B cell (primary cell): Measurements from ENCODE around the gene CYP26B1. TPM values are rescaled to one million over a fixed set of nuclear protein-coding genes. Genes with fewer than 3 reads are reported as not detected.

ENCODE experiments used
- ATAC-seq: fragments of 200-7000 bp; cut with Tn5 transposase; one replicate; pipeline ENCODE4 v1.10.0; 2021; ENCODE audit warnings: low read depth, mild to moderate bottlenecking, moderate number of reproducible peaks, moderate library complexity
- CTCF ChIA-PET: fragments of 350-600 bp; sonication (Branson Sonifier 250); formaldehyde crosslinking; loops from one replicate; lab custom pipeline; 2021; ENCODE audit warnings: antibody characterized with exemption, inconsistent platforms; lab: Charles Lee
- POLR2A ChIA-PET: fragments of 350-600 bp; sonication (Branson Sonifier 250); formaldehyde crosslinking; loops from one replicate; lab custom pipeline; 2021; ENCODE audit warnings: antibody characterized with exemption; lab: Charles Lee
- DNase-seq: peaks from one replicate; pipeline ENCODE4 v3.0.0; 2013
- H2AFZ ChIP-seq: 2 replicates; pipeline ENCODE4 v1.6.1; 2012; ENCODE audit warnings: mild to moderate bottlenecking, low read depth, low read length; ENCODE audit not compliant: insufficient read depth, poor library complexity, severe bottlenecking
- H3K27ac ChIP-seq, 2 donors: 1 replicate in 1 of 2; 2 replicates in 1 of 2; pipeline ENCODE4 v1.5.1; 2012 to 2013; ENCODE audit warnings: low read length in 2 of 2, mild to moderate bottlenecking in 2 of 2, moderate library complexity in 1 of 2
- H3K27me3 ChIP-seq, 4 experiments: fragments of 200-600 bp in 1 of 4; sonication (generic) in 1 of 4; replicated peaks in 1 of 4; 1 replicate in 2 of 4; 2 replicates in 2 of 4; pipeline versions ENCODE4 v1.6.1 to v1.7.0; 2013 to 2016; ENCODE audit warnings: low read length in 3 of 4, mild to moderate bottlenecking in 2 of 4, mixed read lengths in 1 of 4, moderate library complexity in 1 of 4; ENCODE audit not compliant: insufficient read depth in 4 of 4, control insufficient read depth in 3 of 4; ENCODE audit errors: control extremely low read depth in 1 of 4
- H3K36me3 ChIP-seq, 2 experiments: replicated peaks in 1 of 2; 1 replicate in 1 of 2; 2 replicates in 1 of 2; pipeline versions ENCODE4 v1.6.1 to v1.7.1; 2013; ENCODE audit warnings: low read length in 1 of 2; ENCODE audit not compliant: insufficient read depth in 2 of 2, control insufficient read depth in 1 of 2; ENCODE audit errors: control extremely low read depth in 1 of 2, extremely low read depth in 1 of 2
- H3K4me1 ChIP-seq, 2 donors: fragments of 200-600 bp in 1 of 2; sonication (generic) in 1 of 2; 1 replicate in 1 of 2; 2 replicates in 1 of 2; pipeline versions ENCODE4 v1.5.1 to v1.6.1; 2013 to 2017; ENCODE audit warnings: low read length in 2 of 2; ENCODE audit not compliant: control insufficient read depth in 2 of 2, insufficient read depth in 2 of 2
- H3K4me2 ChIP-seq: replicated peaks from 2 replicates; pipeline ENCODE3; 2012; ENCODE audit warnings: mild to moderate bottlenecking, low read depth, low read length; ENCODE audit not compliant: poor library complexity, severe bottlenecking
- H3K4me3 ChIP-seq, 5 experiments: fragments of 200-600 bp in 1 of 5; sonication (generic) in 1 of 5; 1 replicate in 3 of 5; 2 replicates in 2 of 5; pipeline versions ENCODE4 v1.5.1 to v1.7.0; 2011 to 2016; ENCODE audit warnings: low read length in 4 of 5, mild to moderate bottlenecking in 4 of 5, low read depth in 2 of 5, control low read depth in 1 of 5, moderate library complexity in 1 of 5; ENCODE audit not compliant: insufficient read depth in 1 of 5; ENCODE audit errors: control extremely low read depth in 1 of 5, extremely low read depth in 1 of 5
- H3K79me2 ChIP-seq: fragments of 200-600 bp; sonication (generic); one replicate; pipeline ENCODE4 v1.6.0; 2016; ENCODE audit warnings: low read length; ENCODE audit not compliant: control insufficient read depth, insufficient read depth
- H3K9ac ChIP-seq: fragments of 200-600 bp; sonication (generic); 2 replicates; pipeline ENCODE4 v1.6.1; 2017; ENCODE audit warnings: mild to moderate bottlenecking, low read length, moderate library complexity
- H3K9me3 ChIP-seq, 3 donors: one replicate each; pipeline versions ENCODE4 v1.6.1 to v1.7.1; 2013; ENCODE audit warnings: low read length in 2 of 3; ENCODE audit not compliant: control insufficient read depth in 2 of 3, insufficient read depth in 1 of 3; ENCODE audit errors: control extremely low read depth in 1 of 3
- H4K20me1 ChIP-seq: 2 replicates; pipeline ENCODE4 v1.6.0; 2012; ENCODE audit warnings: mild to moderate bottlenecking, low read length; ENCODE audit not compliant: insufficient read depth, control insufficient read depth, poor library complexity, severe bottlenecking
- H3K27ac Mint-ChIP-seq: one replicate; pipeline ENCODE4 v1.8.0; 2021; ENCODE audit warnings: mixed read lengths
- H3K27me3 Mint-ChIP-seq: one replicate; pipeline ENCODE4 v1.8.0; 2021; ENCODE audit warnings: mixed read lengths
- H3K4me1 Mint-ChIP-seq: one replicate; pipeline ENCODE4 v1.8.0; 2021; ENCODE audit warnings: mixed read lengths
- H3K4me3 Mint-ChIP-seq: one replicate; pipeline ENCODE4 v1.8.0; 2021; ENCODE audit warnings: mixed read lengths
- H3K9me3 Mint-ChIP-seq: one replicate; pipeline ENCODE4 v1.8.0; 2022; ENCODE audit warnings: mixed read lengths; ENCODE audit not compliant: insufficient read depth
- EZH2 ChIP-seq: IDR thresholded peaks from 2 replicates; pipeline ENCODE4 v1.6.1; 2012; ENCODE audit warnings: borderline replicate concordance, low read depth, mild to moderate bottlenecking, moderate library complexity, low read length; ENCODE audit not compliant: insufficient read depth, poor library complexity, severe bottlenecking
- WGBS: methylation state at CpG from one replicate; pipeline ENCODE4 v1.1.5; 2013; ENCODE audit warnings: missing lambda C conversion rate; ENCODE audit not compliant: insufficient coverage; 5-methylcytosine and 5-hydroxymethylcytosine counted together
- intact Hi-C: fragments of 100-400 bp; cut with micrococcal nuclease; formaldehyde crosslinking; loops from one replicate; pipeline ENCODE4 v1.10.0; 2022
- polyA plus RNA-seq: library from polyadenylated mRNA; depleted of rRNA; stranded (reverse); fragments of >200 nt; gene quantifications from 2 replicates; pipeline ENCODE4 v1.2.3, GENCODE V29; 2012
- total RNA-seq, 2 donors: library from RNA; stranded (reverse); fragments of 120-200 nt in 1 of 2; gene quantifications; 1 replicate in 1 of 2; 2 replicates in 1 of 2; pipeline versions ENCODE4 v1.2.3 to v1.2.4, GENCODE V29; 2013 to 2022
- TF ChIP-seq, protein P1 (sequence below): fragments of 200-600 bp; IDR thresholded peaks from one replicate; pipeline ENCODE4 v1.8.0; 2022; ENCODE audit warnings: antibody characterized with exemption, mild to moderate bottlenecking

Gene CYP26B1
- total and polyA plus RNA-seq, 2 donors (not counting 1 experiment from before 2014, with no cell fraction given): not detected

DNA sequence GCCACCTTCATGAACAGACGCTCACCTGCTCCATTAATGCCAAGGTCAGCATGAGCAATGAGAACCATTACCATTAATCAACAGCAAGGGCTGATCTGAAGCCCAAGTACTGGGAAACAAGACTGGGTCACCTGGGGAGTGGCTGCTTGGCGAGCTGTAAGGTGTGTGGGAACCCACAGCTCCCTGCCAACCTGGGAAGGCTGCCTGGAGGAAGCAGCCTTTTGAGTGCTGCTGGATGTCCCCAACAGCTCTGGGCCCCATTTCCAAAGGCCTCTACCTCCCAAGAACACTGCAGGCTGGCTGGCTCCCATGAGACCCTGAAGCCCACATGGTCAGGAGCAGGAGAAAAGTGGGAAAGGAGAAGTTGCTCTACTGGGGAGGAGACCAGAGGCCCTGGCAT is 62.1 kb downstream of the CYP26B1 start:
- Histone ChIP-seq H3K4me3 (no peak overlapping the region), H3K27me3 (no peaks in the 10 kb centered on the region), H3K36me3 (no peaks in the 10 kb centered on the region), H3K9ac (no peak overlapping the region), H3K79me2 (no peaks in the 10 kb centered on the region), H4K20me1 (no peaks in the 10 kb centered on the region), H3K27ac (no peak overlapping the region), H2AFZ (no peak overlapping the region), H3K4me2 (no peak overlapping the region), H3K9me3 (peaks cover 0 to 15% (median 0%) of the 10 kb centered on the region in 3 donors), H3K4me1 (no peaks in the 10 kb centered on the region)
- POLR2A ChIA-PET: no interaction called here
- H3K27me3 Mint-ChIP-seq: no peaks in the 10 kb centered on the region
- TF ChIP-seq, protein P1, sequence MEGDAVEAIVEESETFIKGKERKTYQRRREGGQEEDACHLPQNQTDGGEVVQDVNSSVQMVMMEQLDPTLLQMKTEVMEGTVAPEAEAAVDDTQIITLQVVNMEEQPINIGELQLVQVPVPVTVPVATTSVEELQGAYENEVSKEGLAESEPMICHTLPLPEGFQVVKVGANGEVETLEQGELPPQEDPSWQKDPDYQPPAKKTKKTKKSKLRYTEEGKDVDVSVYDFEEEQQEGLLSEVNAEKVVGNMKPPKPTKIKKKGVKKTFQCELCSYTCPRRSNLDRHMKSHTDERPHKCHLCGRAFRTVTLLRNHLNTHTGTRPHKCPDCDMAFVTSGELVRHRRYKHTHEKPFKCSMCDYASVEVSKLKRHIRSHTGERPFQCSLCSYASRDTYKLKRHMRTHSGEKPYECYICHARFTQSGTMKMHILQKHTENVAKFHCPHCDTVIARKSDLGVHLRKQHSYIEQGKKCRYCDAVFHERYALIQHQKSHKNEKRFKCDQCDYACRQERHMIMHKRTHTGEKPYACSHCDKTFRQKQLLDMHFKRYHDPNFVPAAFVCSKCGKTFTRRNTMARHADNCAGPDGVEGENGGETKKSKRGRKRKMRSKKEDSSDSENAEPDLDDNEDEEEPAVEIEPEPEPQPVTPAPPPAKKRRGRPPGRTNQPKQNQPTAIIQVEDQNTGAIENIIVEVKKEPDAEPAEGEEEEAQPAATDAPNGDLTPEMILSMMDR: no peak
- no peak for TF ChIP-seq EZH2
- intact Hi-C loops: no loop called here
- no peak overlapping the region for H3K27ac Mint-ChIP-seq
- H3K4me3 Mint-ChIP-seq: no peak overlapping the region
- no peaks in the 10 kb centered on the region for H3K4me1 Mint-ChIP-seq
- peaks cover 2% of the 10 kb centered on the region for H3K9me3 Mint-ChIP-seq
- ATAC-seq (no peak), DNase-seq (no peak)
- WGBS: 75% methylated on average over 1 of the region's 2 CpGs
- CTCF ChIA-PET: no interaction called here

DNA sequence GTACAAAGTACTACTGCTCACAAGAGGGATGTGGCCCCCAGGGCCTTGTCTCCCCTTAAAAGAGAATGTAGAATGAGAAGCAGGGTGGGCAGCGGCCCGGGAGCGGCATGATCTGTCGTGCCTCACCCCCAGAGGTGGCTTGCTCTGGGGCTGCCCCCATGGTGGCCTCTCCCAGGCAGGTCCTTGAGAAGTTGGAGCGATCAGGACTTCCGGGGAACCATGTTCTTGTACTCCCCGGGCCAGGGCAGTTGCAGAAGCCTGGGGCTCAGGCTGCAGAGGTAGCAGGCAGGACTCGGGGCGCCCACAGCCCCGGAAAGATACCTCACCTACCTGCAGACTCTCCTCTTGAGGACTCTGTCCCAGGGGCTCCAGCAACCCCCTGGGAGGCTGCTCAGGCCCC is 62.6 kb downstream of the CYP26B1 start:
- no peak for DNase-seq
- H3K27me3 Mint-ChIP-seq: no peaks in the 10 kb centered on the region
- 95% methylated on average over 10 of the region's 10 CpGs for WGBS
- Histone ChIP-seq H3K9ac (no peak overlapping the region), H3K4me2 (no peak overlapping the region), H3K4me3 (no peak overlapping the region), H4K20me1 (no peaks in the 10 kb centered on the region), H3K36me3 (no peaks in the 10 kb centered on the region), H3K79me2 (no peaks in the 10 kb centered on the region), H3K27me3 (no peaks in the 10 kb centered on the region), H3K4me1 (no peaks in the 10 kb centered on the region), H2AFZ (no peak overlapping the region), H3K9me3 (peaks cover 0 to 14% (median 0%) of the 10 kb centered on the region in 3 donors), H3K27ac (no peak overlapping the region)
- ChIA-PET POLR2A (no interaction called here), CTCF (no interaction called here)
- no peak overlapping the region for H3K27ac Mint-ChIP-seq
- H3K9me3 Mint-ChIP-seq: no peaks in the 10 kb centered on the region
- intact Hi-C loops: no loop called here
- H3K4me3 Mint-ChIP-seq: no peak overlapping the region
- no peak for TF ChIP-seq EZH2
- TF ChIP-seq, protein P1: no peak
- no peaks in the 10 kb centered on the region for H3K4me1 Mint-ChIP-seq
- no peak for ATAC-seq
